ENCODE results near the gene SYPL1. TPM values are rescaled to one million over a fixed set of nuclear protein-coding genes. Genes with fewer than 3 reads are reported as not detected.

Gene SYPL1
- total RNA-seq, 1 donor from 2014 or later: 48.8 TPM

DNA sequence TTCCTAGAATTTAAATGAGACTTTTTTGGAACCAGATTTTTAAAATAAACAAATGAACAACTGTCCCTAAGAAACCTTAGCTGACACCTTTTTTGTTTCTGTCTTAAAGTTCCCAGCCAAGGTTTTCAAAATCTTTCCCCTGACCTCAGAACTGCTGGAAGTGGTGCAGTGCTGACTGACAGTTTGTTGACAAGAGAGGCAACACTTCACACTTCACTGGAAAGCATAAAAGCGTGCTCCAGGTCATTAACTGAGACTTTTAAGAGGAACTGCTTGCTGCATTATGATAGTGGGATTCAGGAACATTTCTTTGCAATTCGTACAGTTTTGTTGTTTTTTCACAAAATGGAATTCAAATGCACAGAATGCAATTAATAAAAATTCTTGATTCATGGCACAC, 36.2 kb downstream of the SYPL1 start:
- no peaks in the 10 kb centered on the region for H3K4me1 ChIP-seq
- H4K20me1 ChIP-seq (ENCODE audit: low read depth): no peaks in the 10 kb centered on the region
- no peak overlapping the region for H3K9ac ChIP-seq
- no peak for DNase-seq (ENCODE audit: low spot score)
- peaks cover 31% of the 10 kb centered on the region for H3K4me1 Mint-ChIP-seq
- no peaks in the 10 kb centered on the region for H3F3A ChIP-seq (ENCODE audit: low read depth)
- H3K9me3 Mint-ChIP-seq: no peaks in the 10 kb centered on the region
- H3K4me3 Mint-ChIP-seq: no peak overlapping the region
- H3K27ac ChIP-seq: no peak overlapping the region
- H3K4me3 ChIP-seq: no peak overlapping the region
- no peak for TF ChIP-seq EZH2phosphoT487 (IDR thresholded peaks at IDR 0.05)
- TF ChIP-seq, protein P1, sequence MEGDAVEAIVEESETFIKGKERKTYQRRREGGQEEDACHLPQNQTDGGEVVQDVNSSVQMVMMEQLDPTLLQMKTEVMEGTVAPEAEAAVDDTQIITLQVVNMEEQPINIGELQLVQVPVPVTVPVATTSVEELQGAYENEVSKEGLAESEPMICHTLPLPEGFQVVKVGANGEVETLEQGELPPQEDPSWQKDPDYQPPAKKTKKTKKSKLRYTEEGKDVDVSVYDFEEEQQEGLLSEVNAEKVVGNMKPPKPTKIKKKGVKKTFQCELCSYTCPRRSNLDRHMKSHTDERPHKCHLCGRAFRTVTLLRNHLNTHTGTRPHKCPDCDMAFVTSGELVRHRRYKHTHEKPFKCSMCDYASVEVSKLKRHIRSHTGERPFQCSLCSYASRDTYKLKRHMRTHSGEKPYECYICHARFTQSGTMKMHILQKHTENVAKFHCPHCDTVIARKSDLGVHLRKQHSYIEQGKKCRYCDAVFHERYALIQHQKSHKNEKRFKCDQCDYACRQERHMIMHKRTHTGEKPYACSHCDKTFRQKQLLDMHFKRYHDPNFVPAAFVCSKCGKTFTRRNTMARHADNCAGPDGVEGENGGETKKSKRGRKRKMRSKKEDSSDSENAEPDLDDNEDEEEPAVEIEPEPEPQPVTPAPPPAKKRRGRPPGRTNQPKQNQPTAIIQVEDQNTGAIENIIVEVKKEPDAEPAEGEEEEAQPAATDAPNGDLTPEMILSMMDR (IDR thresholded peaks at IDR 0.05): no peak
- no peak for TF ChIP-seq EZH2 (IDR thresholded peaks at IDR 0.05)
- H3K36me3 Mint-ChIP-seq: no peaks in the 10 kb centered on the region
- no peaks in the 10 kb centered on the region for H3K36me3 ChIP-seq
- no peaks in the 10 kb centered on the region for H3K27me3 ChIP-seq
- no peak overlapping the region for H2AFZ ChIP-seq (replicated peaks)
- no peaks in the 10 kb centered on the region for H3K9me3 ChIP-seq (ENCODE audit: low read depth)
- no peak overlapping the region for H3K27ac Mint-ChIP-seq
- H3K79me2 ChIP-seq (ENCODE audit: low read depth): no peaks in the 10 kb centered on the region
- H3K4me2 ChIP-seq: no peak overlapping the region
- peaks cover 4% of the 10 kb centered on the region for H3K27me3 Mint-ChIP-seq (ENCODE audit: insufficient read depth, low read depth)

DNA sequence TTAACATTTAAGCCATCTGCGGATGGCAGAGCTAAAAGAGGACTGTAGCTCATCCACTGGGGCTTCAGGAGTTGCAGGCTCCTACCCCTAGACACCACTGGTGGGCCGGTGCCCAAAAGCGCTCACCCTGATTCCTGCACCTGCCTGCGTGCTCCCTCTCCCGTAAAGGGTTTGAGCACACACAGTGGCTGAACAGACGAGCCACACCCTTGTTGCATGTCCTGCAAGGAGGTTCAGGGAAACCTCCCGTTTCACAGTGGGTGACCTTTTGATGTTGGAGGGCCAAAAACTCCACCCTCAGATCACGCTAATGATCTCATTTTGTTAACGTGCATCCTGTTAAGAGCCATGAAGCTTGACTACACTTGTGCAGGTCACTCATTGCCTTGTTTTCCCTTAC, 37.9 kb downstream of the SYPL1 start:
- no peak for DNase-seq (ENCODE audit: low spot score)
- no peaks in the 10 kb centered on the region for H3K79me2 ChIP-seq (ENCODE audit: low read depth)
- no peak overlapping the region for H2AFZ ChIP-seq (replicated peaks)
- H3K9me3 Mint-ChIP-seq: no peaks in the 10 kb centered on the region
- H3K4me3 Mint-ChIP-seq: no peak overlapping the region
- H3K9me3 ChIP-seq (ENCODE audit: low read depth): no peaks in the 10 kb centered on the region
- H3K27me3 ChIP-seq: no peaks in the 10 kb centered on the region
- no peak overlapping the region for H3K9ac ChIP-seq
- H3K4me3 ChIP-seq: no peak overlapping the region
- no peaks in the 10 kb centered on the region for H3K36me3 Mint-ChIP-seq
- H3K27ac Mint-ChIP-seq: no peak overlapping the region
- H3K4me1 ChIP-seq: no peaks in the 10 kb centered on the region
- H3K4me2 ChIP-seq: no peak overlapping the region
- no peaks in the 10 kb centered on the region for H4K20me1 ChIP-seq (ENCODE audit: low read depth)
- H3F3A ChIP-seq (ENCODE audit: low read depth): no peaks in the 10 kb centered on the region
- no peaks in the 10 kb centered on the region for H3K36me3 ChIP-seq
- H3K4me1 Mint-ChIP-seq: peaks cover 31% of the 10 kb centered on the region
- peaks cover 8% of the 10 kb centered on the region for H3K27me3 Mint-ChIP-seq (ENCODE audit: insufficient read depth, low read depth)
- TF ChIP-seq EZH2 (IDR thresholded peaks at IDR 0.05): no peak
- TF ChIP-seq, protein P1 (IDR thresholded peaks at IDR 0.05): no peak
- TF ChIP-seq EZH2phosphoT487 (IDR thresholded peaks at IDR 0.05): no peak
- no peak overlapping the region for H3K27ac ChIP-seq

DNA sequence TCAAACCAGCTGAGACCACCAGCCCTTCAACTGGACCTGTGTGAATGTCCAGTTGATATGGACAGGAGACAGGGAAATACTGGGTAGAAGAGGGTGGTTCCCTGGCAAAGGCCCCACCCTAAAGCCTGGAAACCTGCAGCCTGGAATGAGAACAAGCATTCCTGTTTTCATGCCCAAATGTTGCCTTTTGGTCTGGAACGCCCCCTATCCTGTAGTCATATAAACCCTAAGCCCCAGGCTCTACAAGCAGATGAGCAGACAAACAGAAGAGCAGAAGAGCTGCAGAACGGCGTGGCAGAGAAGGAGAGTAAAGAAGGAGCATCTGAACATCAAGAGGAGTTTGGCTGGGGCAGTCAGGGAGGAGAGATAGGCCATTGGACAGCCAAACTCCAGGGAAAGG, 38.4 kb downstream of the SYPL1 start:
- Mint-ChIP-seq H3K27me3 (ENCODE audit: insufficient read depth, low read depth) (peaks cover 8% of the 10 kb centered on the region), H3K4me3 (no peak overlapping the region), H3K4me1 (peaks cover 31% of the 10 kb centered on the region), H3K36me3 (no peaks in the 10 kb centered on the region), H3K9me3 (no peaks in the 10 kb centered on the region), H3K27ac (peak overlapping the region; percentile 1)
- Histone ChIP-seq H3K27me3 (no peaks in the 10 kb centered on the region), H3K79me2 (ENCODE audit: low read depth) (no peaks in the 10 kb centered on the region), H3K4me1 (no peaks in the 10 kb centered on the region), H3K9ac (no peak overlapping the region), H3K4me2 (no peak overlapping the region), H3K9me3 (ENCODE audit: low read depth) (no peaks in the 10 kb centered on the region), H3F3A (ENCODE audit: low read depth) (no peaks in the 10 kb centered on the region), H2AFZ (replicated peaks) (no peak overlapping the region), H3K27ac (no peak overlapping the region), H3K36me3 (no peaks in the 10 kb centered on the region), H3K4me3 (no peak overlapping the region), H4K20me1 (ENCODE audit: low read depth) (no peaks in the 10 kb centered on the region)
- no peak for TF ChIP-seq EZH2 (IDR thresholded peaks at IDR 0.05)
- no peak for TF ChIP-seq EZH2phosphoT487 (IDR thresholded peaks at IDR 0.05)
- no peak for DNase-seq (ENCODE audit: low spot score)

DNA sequence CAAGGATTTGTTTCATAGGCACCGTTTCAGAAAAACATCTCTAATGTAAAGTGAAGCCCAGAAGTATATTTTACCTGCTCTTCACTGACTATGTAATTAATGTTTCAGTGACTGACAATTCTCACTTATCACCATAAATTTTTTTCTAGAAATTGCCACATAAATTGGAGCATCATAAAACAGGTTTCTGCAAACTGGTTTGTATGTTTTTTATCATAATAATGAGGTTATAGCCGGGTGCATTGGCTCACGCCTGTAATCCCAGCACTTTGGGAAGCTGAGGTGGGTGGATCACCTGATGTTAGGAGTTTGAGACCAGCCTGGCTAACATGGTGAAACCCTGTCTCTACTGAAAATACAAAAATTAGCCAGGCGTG, 39.4 kb downstream of the SYPL1 start:
- no peaks in the 10 kb centered on the region for H3F3A ChIP-seq (ENCODE audit: low read depth)
- Mint-ChIP-seq H3K4me3 (no peak overlapping the region), H3K4me1 (peaks cover 31% of the 10 kb centered on the region), H3K27ac (no peak overlapping the region), H3K36me3 (no peaks in the 10 kb centered on the region), H3K27me3 (ENCODE audit: insufficient read depth, low read depth) (peaks cover 11% of the 10 kb centered on the region), H3K9me3 (no peaks in the 10 kb centered on the region)
- H3K9me3 ChIP-seq (ENCODE audit: low read depth): no peaks in the 10 kb centered on the region
- no peaks in the 10 kb centered on the region for H3K27me3 ChIP-seq
- no peaks in the 10 kb centered on the region for H3K79me2 ChIP-seq (ENCODE audit: low read depth)
- H3K27ac ChIP-seq: no peak overlapping the region
- H3K4me1 ChIP-seq: no peaks in the 10 kb centered on the region
- no peaks in the 10 kb centered on the region for H4K20me1 ChIP-seq (ENCODE audit: low read depth)
- no peaks in the 10 kb centered on the region for H3K36me3 ChIP-seq
- H3K4me2 ChIP-seq: no peak overlapping the region
- no peak for DNase-seq (ENCODE audit: low spot score)
- no peak overlapping the region for H2AFZ ChIP-seq (replicated peaks)
- no peak for TF ChIP-seq EZH2phosphoT487 (IDR thresholded peaks at IDR 0.05)
- TF ChIP-seq, protein P1 (IDR thresholded peaks at IDR 0.05): no peak
- TF ChIP-seq EZH2 (IDR thresholded peaks at IDR 0.05): no peak
- no peak overlapping the region for H3K9ac ChIP-seq
- H3K4me3 ChIP-seq: no peak overlapping the region
